ENCODE results near the gene MAN2C1. TPM values are rescaled to one million over a fixed set of nuclear protein-coding genes. Genes with fewer than 3 reads are reported as not detected.

MAN2C1 gene
- total and polyA plus RNA-seq, 2 donors (not counting 1 experiment from before 2014, with no cell fraction given), result 186 to 229 TPM

- H3K4me3 Mint-ChIP-seq, result no peak overlapping the region
- Histone ChIP-seq H3K27me3 (replicated peaks in 1 of 4; ENCODE audit: control extremely low read depth in 1 of 4, control insufficient read depth in 3 of 4, insufficient read depth in 4 of 4, low read length in 3 of 4) (no peaks in the 10 kb centered on the region), H3K4me3 (ENCODE audit: control extremely low read depth in 1 of 5, extremely low read depth in 1 of 5, insufficient read depth in 1 of 5, low read depth in 2 of 5, low read length in 4 of 5) (no peak overlapping the region), H3K36me3 (replicated peaks in 1 of 2; ENCODE audit: control extremely low read depth in 1 of 2, control insufficient read depth in 1 of 2, extremely low read depth in 1 of 2, insufficient read depth in 2 of 2, low read length in 1 of 2) (peaks cover 0 to 32% of the 10 kb centered on the region in 2 experiments), H3K9me3 (ENCODE audit: control extremely low read depth in 1 of 3, control insufficient read depth in 2 of 3, insufficient read depth in 1 of 3, low read length in 2 of 3) (peaks cover 0 to 20% (median 0%) of the 10 kb centered on the region in 3 donors), H3K9ac (ENCODE audit: low read length) (no peak overlapping the region), H2AFZ (ENCODE audit: insufficient read depth, low read depth, low read length, poor library complexity, severe bottlenecking) (no peak overlapping the region), H3K79me2 (ENCODE audit: control insufficient read depth, insufficient read depth, low read length) (no peaks in the 10 kb centered on the region), H3K4me1 (ENCODE audit: control insufficient read depth in 2 of 2, insufficient read depth in 2 of 2, low read length in 2 of 2) (peaks cover 1% of the 10 kb centered on the region in 2 donors), H3K4me2 (replicated peaks; ENCODE audit: low read depth, low read length, poor library complexity, severe bottlenecking) (no peak overlapping the region), H4K20me1 (ENCODE audit: control insufficient read depth, insufficient read depth, low read length, poor library complexity, severe bottlenecking) (no peaks in the 10 kb centered on the region), H3K27ac (ENCODE audit: low read length in 2 of 2) (no peak overlapping the region)
- CTCF ChIA-PET, result interaction anchor here (0.6 to 1.2 kb wide), 2 partner anchors 12 to 329 kb away, joined by 3 to 4 read pairs; partner anchors contain the start of gene MAN2C1
- no peaks in the 10 kb centered on the region for H3K9me3 Mint-ChIP-seq (ENCODE audit: insufficient read depth)
- H3K4me1 Mint-ChIP-seq, result peaks cover 4% of the 10 kb centered on the region
- POLR2A ChIA-PET, result no interaction called here
- H3K27me3 Mint-ChIP-seq, result no peaks in the 10 kb centered on the region
- ATAC-seq (ENCODE audit: low read depth) (no peak), DNase-seq (no peak)
- TF ChIP-seq EZH2 (IDR thresholded peaks at IDR 0.05; ENCODE audit: borderline replicate concordance, insufficient read depth, low read depth, low read length, poor library complexity, severe bottlenecking) (no peak), CTCF (IDR thresholded peaks at IDR 0.05) (no peak)
- intact Hi-C loops (cut with micrococcal nuclease), result no loop called here
- H3K27ac Mint-ChIP-seq, result no peak overlapping the region
- 96% methylated on average over 27 of the region's 28 CpGs for whole genome bisulfite sequencing (ENCODE audit: insufficient coverage)
These were observed 12.4 kb downstream of the MAN2C1 start for GRCh38 chr15:75356006-75356405.

DNA sequence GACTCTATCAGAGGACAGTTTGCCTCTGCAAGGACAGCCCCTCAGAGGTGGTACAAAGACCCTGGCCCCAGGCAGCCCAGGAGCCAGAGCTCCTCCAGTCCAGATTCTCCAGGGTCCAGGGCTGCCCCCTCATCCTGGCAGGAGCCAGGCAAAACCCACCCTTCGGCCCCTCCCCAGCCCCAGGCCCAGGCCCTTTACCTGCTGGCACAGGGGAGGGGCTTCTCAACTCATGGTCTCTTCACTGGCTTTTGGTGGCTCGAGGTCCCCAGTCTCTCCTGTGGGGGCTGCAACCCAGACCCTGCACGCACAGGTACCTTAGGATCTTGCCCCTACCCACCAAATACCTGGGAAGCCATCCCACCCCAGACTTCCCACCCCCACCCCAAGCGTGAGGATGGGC, 13.0 kb downstream of the MAN2C1 start:
- no peak overlapping the region for H3K4me3 Mint-ChIP-seq
- WGBS (ENCODE audit: insufficient coverage), result 100% methylated on average over 3 of the region's 4 CpGs
- Histone ChIP-seq H3K27ac (ENCODE audit: low read length in 2 of 2) (no peak overlapping the region), H2AFZ (ENCODE audit: insufficient read depth, low read depth, low read length, poor library complexity, severe bottlenecking) (no peak overlapping the region), H3K9me3 (ENCODE audit: control extremely low read depth in 1 of 3, control insufficient read depth in 2 of 3, insufficient read depth in 1 of 3, low read length in 2 of 3) (peaks cover 0 to 27% (median 6%) of the 10 kb centered on the region in 3 donors), H3K9ac (ENCODE audit: low read length) (no peak overlapping the region), H3K4me1 (ENCODE audit: control insufficient read depth in 2 of 2, insufficient read depth in 2 of 2, low read length in 2 of 2) (peaks cover 7 to 8% of the 10 kb centered on the region in 2 donors), H3K4me3 (ENCODE audit: control extremely low read depth in 1 of 5, extremely low read depth in 1 of 5, insufficient read depth in 1 of 5, low read depth in 2 of 5, low read length in 4 of 5) (no peak overlapping the region), H3K79me2 (ENCODE audit: control insufficient read depth, insufficient read depth, low read length) (no peaks in the 10 kb centered on the region), H4K20me1 (ENCODE audit: control insufficient read depth, insufficient read depth, low read length, poor library complexity, severe bottlenecking) (no peaks in the 10 kb centered on the region), H3K27me3 (replicated peaks in 1 of 4; ENCODE audit: control extremely low read depth in 1 of 4, control insufficient read depth in 3 of 4, insufficient read depth in 4 of 4, low read length in 3 of 4) (no peaks in the 10 kb centered on the region), H3K4me2 (replicated peaks; ENCODE audit: low read depth, low read length, poor library complexity, severe bottlenecking) (no peak overlapping the region), H3K36me3 (replicated peaks in 1 of 2; ENCODE audit: control extremely low read depth in 1 of 2, control insufficient read depth in 1 of 2, extremely low read depth in 1 of 2, insufficient read depth in 2 of 2, low read length in 1 of 2) (peaks cover 0 to 31% of the 10 kb centered on the region in 2 experiments)
- no peak for TF ChIP-seq EZH2 (IDR thresholded peaks at IDR 0.05; ENCODE audit: borderline replicate concordance, insufficient read depth, low read depth, low read length, poor library complexity, severe bottlenecking)
- TF ChIP-seq CTCF (IDR thresholded peaks at IDR 0.05), result no peak
- H3K27ac Mint-ChIP-seq, result no peak overlapping the region
- peaks cover under 1% of the 10 kb centered on the region for H3K9me3 Mint-ChIP-seq (ENCODE audit: insufficient read depth)
- ChIA-PET POLR2A (no interaction called here), CTCF (interaction anchor here (3.7 kb wide), 1 partner anchor 14 kb away, joined by 15 read pairs; the partner anchor contains the start of gene MAN2C1)
- DNase-seq (no peak), ATAC-seq (ENCODE audit: low read depth) (no peak)
- H3K4me1 Mint-ChIP-seq, result peaks cover 10% of the 10 kb centered on the region
- intact Hi-C loops (cut with micrococcal nuclease), result no loop called here
- H3K27me3 Mint-ChIP-seq, result no peaks in the 10 kb centered on the region

Data from B cell (primary cell).